ENCODE results near the gene AMY1A.
"Not testable (repeated sequence)": the region's sequence is repeated elsewhere in the genome, so short reads cannot be mapped to it uniquely, and the experiment has no call there.

Gene AMY1A

DNA sequence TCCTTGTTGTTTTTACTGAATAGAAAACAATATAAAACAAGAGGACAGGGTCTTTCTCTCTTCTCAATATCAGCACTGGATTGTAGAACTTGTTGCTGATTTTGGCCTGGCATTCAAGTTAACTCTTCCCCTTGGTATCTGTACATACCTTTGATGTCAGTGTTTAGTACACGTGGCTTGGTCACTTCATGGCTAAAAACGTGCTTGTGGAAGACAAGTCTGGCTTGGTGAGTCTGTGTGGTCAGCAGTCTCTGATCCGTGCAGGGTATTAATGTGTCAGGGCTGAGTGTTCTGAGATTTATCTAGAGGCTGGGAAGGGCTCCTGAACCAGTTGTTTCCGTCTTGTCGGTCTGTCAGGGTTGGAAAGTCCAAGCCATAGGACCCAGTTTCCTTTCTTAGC, at the start of gene AMY1A:
Gene AMY1A, plus strand, starts transcription at position 301 of the 400 bp plus-strand sequence. CDS start 571 bp downstream, outside the sequence.
- not testable (repeated sequence) for DNase-seq

DNA sequence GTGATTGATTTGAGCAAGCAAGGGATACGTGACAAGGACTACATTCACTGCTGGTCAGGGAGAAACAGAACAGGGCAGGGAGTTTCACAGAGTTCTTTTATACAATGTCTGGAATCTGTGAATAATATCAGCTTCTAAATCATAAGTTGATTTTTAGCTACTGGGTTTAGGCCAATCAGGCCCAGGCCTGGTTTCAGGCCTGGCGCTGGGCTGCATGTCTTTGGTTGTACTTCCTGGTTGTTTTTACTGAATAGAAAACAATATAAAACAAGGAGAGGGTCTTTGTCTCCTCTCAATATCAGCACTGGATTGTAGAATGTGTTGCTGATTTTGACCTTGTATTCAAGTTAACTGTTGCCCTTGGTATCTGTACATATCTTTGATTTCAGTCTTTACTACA, 39.2 kb upstream of the AMY1A start:
- no peak for DNase-seq

DNA sequence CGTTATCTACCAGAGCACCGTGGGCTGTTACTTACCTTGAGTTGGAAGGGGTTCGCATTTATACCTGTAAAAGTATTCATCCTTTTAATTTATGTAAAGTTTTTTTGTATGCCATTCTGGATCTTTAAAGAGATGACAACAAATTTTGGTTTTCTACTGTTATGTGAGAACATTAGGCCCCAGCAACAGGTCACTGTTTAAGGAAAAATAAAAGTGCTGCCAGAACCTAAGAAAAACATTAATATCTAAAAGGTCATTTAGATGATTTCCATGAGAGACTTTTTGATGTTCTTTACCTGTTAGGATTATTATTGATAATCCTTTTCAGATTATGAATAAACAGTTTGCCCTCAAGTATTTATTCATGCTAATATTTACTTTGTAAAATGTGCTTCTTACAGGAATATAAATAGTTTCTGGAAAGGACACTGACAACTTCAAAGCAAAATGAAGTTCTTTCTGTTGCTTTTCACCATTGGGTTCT, 38.5 kb upstream of the AMY1A start, which contains the start of gene AMY2A:
Gene AMY2A, plus strand, starts transcription at position 434 of the 484 bp plus-strand sequence. Its CDS starts 14 bp downstream, at position 448.
- not testable (repeated sequence) for DNase-seq

DNA sequence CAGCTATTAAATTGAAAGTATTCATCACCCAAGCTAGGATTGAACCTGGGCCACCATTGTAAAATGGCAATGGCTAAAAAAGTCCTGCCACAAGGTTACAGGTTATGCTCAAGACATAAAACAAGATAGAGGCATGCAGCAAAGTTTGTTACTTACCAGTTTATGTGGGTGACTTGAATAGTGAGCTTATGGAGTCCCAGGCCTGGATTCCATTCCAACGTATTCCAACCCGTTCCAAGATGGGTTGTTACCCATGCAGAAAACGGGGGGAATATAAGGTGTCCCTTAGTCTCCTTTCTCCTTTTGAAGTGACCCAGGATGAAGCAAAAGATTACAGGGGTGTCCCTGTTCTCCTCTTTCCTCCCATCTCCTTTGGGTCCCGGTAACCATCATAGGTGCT, 28.1 kb upstream of the AMY1A start:
- DNase-seq: not testable (repeated sequence)

DNA sequence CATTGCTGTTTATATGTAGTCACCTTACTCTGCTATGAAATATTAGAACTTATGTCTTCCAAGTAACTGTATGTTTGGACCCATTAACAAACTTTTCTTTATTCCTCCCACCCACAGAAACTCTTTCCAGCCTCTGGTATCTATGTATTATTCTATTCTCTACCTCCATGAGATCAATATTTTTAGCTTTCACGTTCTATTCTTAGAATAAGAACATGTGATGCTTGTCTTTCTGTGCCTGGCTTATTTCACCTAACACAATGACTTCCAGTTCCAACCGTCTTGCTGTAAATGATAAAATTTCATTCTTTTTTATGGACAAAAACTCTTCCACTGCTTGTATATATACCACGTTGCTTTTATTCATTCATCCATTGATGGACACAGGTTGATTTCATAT, 14.4 kb upstream of the AMY1A start:
- DNase-seq: not testable (repeated sequence)

DNA sequence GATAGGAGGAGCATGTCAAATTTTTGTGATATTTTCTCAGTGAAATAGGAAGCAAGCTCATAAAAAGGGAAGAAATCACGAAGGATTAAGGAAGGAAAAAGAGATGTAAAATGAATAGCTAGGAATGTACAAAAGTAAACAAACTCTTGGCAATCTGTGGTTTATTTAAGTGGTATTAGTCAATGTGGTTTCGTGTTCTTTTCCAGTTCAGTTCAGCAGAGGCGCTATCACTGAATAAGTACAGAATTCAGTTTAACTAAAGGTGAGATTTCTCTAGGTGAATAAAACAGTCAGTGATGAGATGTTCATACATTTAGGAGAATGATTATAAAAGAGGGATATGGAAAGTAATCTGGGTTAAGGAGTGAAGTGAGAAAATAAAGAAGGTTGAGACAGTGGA, 11.7 kb upstream of the AMY1A start:
- DNase-seq: not testable (repeated sequence)

DNA sequence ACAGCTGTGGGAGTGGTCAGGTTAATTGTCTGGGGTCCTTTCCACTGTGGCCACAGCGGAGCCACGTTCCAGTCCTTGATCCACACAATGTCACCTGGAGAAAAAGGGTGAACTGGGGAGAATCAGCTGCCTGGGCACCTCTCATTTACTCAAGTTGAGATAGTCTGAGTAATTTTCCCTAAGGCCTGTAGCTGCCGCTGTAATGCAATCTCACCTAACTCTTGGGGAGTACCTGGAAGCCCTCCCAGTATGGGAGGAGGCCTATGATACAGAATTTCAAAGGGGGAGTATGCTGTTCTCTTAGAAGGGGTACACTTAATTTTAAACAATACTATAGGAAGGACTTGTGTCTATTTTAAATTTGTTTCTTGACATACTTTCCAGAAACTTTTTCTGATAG, 5.3 kb upstream of the AMY1A start:
- not testable (repeated sequence) for DNase-seq

DNA sequence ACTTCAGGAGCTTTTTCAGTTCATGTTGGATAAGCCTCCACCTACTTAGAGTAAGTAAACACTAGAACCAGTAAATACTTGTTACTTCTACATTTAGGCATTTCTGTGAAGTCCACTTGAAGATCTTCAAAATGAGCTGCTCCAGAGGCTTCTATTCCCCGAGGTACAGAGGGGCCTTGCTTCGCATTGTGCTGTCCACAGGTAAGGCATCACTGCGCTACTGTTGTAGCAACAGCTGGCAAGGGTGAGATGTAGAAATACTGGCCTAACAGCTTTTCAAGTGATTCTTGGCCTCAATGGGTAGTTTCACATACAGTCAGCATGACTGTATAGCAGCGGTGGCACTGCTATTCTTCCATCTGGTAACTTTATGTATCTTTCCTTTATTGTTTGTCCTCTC, 4.7 kb upstream of the AMY1A start:
- DNase-seq: not testable (repeated sequence)

DNA sequence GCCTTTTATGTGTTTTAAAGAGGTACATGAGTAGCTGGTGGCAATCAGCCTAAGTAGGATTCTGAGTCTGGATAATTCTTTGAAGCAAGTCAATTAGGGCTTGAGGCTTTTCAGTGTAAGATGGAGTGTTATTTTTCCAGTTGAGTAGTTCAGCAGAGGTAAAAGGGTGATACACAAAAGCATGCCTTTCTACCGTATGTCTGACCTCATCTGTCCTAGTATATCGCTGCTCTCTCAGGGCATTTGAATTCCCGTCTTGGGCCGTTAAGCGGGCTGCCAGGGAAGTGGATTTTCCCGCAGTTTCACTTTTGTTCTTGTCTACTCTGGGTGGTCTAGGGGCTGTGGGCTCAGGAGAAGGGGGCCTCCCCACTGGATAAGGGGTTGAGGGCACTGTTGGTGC, 1.4 kb upstream of the AMY1A start:
- DNase-seq: not testable (repeated sequence)

DNA sequence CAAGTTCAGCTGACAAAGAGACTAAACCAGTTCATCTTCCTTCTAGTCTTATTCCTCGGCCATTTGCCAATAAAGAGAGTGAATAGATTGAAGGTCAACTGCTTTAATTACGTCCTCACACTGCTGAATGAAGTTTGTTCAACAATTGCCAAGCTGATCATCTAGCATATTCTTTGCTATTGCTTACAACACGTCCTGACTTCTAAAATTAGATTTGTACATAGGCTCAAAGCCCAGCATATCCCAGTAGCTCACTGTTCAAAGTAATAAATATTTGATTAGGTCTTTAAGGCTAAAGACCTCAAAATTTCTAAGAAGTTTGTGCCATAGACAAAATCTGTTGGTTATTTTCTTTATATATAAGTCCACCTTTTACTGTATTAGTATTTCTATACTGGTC, 20.8 kb downstream of the AMY1A start:
- DNase-seq: not testable (repeated sequence)

DNA sequence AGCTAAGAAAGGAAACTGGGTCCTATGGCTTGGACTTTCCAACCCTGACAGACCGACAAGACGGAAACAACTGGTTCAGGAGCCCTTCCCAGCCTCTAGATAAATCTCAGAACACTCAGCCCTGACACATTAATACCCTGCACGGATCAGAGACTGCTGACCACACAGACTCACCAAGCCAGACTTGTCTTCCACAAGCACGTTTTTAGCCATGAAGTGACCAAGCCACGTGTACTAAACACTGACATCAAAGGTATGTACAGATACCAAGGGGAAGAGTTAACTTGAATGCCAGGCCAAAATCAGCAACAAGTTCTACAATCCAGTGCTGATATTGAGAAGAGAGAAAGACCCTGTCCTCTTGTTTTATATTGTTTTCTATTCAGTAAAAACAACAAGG, 40.5 kb downstream of the AMY1A start, which contains the start of gene AMY1B:
Gene AMY1B, minus strand, starts transcription at position 101 of the 400 bp plus-strand sequence. CDS start 571 bp downstream, outside the sequence.
- not testable (repeated sequence) for DNase-seq

DNA sequence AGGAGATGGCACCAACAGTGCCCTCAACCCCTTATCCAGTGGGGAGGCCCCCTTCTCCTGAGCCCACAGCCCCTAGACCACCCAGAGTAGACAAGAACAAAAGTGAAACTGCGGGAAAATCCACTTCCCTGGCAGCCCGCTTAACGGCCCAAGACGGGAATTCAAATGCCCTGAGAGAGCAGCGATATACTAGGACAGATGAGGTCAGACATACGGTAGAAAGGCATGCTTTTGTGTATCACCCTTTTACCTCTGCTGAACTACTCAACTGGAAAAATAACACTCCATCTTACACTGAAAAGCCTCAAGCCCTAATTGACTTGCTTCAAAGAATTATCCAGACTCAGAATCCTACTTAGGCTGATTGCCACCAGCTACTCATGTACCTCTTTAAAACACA, 41.9 kb downstream of the AMY1A start:
- DNase-seq: not testable (repeated sequence)

DNA sequence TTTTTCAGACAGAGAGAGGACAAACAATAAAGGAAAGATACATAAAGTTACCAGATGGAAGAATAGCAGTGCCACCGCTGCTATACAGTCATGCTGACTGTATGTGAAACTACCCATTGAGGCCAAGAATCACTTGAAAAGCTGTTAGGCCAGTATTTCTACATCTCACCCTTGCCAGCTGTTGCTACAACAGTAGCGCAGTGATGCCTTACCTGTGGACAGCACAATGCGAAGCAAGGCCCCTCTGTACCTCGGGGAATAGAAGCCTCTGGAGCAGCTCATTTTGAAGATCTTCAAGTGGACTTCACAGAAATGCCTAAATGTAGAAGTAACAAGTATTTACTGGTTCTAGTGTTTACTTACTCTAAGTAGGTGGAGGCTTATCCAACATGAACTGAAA, 45.1 kb downstream of the AMY1A start:
- DNase-seq: not testable (repeated sequence)

DNA sequence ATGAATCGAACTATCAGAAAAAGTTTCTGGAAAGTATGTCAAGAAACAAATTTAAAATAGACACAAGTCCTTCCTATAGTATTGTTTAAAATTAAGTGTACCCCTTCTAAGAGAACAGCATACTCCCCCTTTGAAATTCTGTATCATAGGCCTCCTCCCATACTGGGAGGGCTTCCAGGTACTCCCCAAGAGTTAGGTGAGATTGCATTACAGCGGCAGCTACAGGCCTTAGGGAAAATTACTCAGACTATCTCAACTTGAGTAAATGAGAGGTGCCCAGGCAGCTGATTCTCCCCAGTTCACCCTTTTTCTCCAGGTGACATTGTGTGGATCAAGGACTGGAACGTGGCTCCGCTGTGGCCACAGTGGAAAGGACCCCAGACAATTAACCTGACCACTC, 45.7 kb downstream of the AMY1A start:
- DNase-seq: not testable (repeated sequence)

DNA sequence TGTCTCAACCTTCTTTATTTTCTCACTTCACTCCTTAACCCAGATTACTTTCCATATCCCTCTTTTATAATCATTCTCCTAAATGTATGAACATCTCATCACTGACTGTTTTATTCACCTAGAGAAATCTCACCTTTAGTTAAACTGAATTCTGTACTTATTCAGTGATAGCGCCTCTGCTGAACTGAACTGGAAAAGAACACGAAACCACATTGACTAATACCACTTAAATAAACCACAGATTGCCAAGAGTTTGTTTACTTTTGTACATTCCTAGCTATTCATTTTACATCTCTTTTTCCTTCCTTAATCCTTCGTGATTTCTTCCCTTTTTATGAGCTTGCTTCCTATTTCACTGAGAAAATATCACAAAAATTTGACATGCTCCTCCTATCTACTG, 52.1 kb downstream of the AMY1A start:
- not testable (repeated sequence) for DNase-seq

DNA sequence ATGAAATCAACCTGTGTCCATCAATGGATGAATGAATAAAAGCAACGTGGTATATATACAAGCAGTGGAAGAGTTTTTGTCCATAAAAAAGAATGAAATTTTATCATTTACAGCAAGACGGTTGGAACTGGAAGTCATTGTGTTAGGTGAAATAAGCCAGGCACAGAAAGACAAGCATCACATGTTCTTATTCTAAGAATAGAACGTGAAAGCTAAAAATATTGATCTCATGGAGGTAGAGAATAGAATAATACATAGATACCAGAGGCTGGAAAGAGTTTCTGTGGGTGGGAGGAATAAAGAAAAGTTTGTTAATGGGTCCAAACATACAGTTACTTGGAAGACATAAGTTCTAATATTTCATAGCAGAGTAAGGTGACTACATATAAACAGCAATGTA, 54.8 kb downstream of the AMY1A start:
- not testable (repeated sequence) for DNase-seq

Measured in activated CD4-positive, alpha-beta T cell treated with anti-CD3 and anti-CD28 coated beads for 48 hours (primary cell).